HG03460 (cell line): Measurements from ENCODE around the gene TSPAN9.

Source experiments
- ATAC-seq: cut with Tn5 transposase; IDR thresholded peaks from one replicate; pipeline ENCODE4 v1.9.1; 2021; ENCODE audit not compliant: unreplicated experiment

TSPAN9 gene

DNA sequence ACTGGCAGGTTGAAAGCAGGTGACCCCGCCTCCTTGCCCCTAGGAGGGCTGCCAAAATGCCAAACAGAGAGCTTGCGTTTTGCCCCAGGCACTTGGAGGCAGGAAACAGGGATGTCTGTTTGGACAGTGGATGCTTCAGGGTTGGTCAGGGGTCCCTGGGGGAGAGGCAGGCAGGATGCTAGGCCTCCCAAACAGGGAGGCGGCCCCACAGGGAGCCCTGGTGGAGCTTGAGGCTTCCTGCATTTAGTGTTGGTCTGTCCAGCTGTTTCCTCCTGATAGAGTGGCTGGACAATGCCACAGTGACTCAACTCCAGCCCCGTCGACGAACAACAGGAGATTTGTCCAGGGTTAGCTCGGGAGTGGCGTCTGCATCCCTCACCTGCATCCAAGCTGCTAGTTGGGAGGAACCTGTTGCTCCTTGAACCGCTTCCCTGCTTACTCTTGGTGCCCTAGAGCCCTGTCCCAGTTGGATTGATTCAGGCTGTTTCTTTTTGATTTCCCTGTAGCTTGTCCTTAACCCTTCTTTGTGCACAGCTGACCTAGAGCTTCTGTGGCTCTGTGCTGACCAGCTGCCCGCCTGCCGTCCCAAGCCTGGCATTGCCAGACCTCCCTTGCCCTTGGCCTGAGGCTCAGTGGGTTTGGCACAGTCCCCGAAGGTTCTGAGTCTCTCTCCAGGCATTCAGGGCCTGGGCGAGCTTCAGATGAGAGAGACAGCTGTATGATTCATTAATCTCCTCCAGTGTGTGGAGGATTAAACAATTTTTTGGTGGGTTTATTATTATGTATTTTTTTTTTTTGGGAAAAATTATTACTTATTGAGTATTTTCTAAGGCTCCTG, 45.9 kb downstream of the TSPAN9 start:
- no peak for ATAC-seq

DNA sequence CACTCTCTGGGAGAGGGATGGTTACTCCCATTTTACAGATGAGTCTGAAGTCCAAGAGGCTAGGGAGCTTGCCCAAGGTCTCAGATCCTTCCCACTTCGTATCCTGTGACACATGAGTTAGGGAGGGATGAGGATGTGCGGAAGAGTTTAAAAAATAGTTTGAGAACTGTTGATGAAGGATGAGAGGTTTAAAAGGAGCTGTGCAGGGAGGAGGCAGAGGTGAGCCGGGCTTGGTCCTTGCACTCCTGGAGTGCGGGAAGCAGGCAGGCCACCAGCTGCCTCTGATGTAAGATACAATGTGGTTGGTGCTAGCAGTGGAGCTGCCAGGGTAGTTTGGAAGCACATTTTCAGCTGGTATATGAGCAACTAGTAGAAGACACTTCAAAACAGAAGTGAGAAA, 46.5 kb downstream of the TSPAN9 start:
- ATAC-seq = no peak

DNA sequence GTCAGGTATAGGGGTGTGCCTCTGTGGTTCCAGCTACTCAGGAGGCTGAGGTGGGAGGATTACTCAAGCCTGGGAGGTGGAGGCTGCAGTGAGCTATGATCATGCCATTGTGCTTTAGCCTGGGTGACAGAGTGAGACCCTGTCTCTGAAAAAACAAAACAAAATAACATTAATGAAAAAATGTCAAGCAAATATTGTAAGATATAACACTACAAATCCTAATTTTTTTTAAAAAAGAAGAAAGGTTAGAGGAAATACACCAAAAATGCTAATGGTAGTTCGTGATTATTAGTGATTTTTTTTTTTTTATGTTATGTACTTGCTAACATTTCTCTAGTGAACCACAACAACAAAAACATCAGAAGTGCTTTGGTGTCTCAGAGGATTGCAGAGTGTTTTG, 47.7 kb downstream of the TSPAN9 start:
- ATAC-seq = no peak

DNA sequence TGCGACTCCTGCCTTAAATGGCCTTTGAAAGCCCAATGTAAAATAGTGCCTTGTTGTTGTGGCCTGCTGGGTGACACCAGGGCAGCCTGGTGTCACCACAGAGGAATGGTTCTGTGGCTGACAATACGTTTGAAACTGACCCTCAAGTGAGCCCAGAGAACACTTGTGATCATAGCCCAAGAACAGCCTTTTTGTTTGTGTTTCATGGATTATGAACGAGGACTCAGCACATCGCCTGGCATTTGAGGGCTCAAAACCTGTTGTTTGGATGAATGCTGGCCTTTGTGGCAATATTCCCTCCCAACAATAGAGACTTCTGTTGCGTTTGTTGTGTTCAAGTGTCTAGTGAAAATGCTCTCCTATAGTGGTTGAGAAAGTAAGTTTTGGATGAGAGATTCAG, 48.5 kb downstream of the TSPAN9 start:
- ATAC-seq = no peak

DNA sequence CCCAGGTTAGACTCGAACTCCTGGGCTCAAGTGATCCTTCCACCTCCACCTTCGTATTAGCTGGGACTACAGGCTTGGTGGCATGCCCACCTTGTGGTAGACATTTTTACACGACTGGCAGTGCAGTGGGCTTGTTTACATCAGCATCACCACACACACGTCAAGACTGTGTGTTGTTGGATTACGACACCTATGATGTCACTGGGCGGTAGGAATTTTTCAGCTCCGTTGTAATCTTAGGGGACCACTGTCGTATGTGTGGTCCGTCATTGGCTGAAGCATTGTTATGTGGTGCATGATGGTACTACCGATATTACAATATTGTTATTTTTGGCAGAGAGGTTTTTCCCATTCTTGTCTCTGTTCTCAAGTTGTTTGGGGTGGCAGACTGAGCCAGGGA, 50.7 kb downstream of the TSPAN9 start:
- no peak for ATAC-seq

DNA sequence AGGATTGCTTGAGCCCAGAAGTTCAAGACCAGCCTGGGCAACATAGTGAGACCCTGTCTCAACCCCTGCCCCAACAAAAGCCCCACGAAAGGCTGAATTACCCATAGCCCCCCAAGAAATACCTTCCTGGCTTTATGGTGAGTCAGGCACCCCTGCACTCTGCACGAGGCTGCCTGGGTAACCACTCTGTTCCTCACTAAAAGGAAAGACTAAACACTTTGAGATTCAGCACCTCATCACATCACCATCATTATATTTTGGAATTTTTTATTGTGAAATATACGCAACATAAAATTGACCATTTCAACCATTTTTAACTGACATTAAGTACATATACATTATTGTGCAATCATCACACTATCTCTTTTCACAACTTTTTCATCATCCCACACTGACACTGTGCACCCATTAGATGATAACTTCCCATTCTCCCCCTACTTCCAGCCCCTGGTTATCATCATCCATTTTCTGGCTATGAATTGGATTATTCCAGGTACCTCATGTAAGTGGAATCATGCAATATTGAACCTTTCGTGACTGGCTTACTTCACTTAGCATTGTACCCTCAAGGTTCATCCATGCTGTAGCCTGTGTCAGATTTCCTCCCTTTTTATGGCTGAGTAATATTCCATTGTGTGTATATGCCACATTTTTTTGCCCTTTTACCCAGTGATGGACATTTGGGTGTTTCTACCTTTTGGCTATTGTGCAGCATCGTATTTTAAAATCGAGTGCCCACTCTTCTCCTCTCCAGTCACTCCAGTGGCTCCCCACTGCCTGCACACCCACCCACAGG, 51.5 kb downstream of the TSPAN9 start:
- ATAC-seq = no peak

DNA sequence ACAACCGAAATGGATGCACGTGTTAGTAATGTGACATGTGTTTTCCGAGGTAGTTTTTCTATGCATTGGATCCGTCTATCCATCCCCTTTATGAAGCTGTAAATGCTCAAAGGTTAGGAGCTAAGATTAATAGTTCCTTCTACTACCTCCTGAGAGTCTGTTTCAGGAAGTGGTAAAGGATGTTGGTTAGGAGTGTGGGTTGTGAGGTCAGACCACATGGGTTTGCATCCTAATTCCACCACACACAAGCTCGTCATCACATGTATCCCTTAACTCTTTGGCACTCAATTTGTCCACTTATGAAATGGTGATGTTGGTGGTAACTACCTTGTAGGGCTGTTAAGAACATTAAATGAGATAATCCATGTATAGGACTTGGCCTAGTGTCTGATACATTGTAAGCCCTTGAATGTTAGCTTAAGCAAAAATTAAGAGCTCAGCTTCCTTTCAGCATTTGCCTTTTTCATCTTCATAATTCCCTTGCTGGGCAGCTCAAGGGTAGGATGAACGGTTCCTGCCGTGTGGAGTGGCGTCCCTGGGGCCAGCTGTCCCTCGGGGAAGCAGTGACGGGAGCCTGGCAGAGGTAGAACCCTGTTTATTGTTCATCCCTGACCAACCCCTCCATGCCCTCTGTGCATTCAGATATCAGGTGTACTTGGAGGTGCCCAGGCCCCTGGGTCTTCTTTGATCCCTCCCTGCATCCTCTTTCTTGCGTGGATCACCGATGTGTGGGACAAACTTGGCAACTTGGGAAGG, 52.3 kb downstream of the TSPAN9 start:
- no peak for ATAC-seq

DNA sequence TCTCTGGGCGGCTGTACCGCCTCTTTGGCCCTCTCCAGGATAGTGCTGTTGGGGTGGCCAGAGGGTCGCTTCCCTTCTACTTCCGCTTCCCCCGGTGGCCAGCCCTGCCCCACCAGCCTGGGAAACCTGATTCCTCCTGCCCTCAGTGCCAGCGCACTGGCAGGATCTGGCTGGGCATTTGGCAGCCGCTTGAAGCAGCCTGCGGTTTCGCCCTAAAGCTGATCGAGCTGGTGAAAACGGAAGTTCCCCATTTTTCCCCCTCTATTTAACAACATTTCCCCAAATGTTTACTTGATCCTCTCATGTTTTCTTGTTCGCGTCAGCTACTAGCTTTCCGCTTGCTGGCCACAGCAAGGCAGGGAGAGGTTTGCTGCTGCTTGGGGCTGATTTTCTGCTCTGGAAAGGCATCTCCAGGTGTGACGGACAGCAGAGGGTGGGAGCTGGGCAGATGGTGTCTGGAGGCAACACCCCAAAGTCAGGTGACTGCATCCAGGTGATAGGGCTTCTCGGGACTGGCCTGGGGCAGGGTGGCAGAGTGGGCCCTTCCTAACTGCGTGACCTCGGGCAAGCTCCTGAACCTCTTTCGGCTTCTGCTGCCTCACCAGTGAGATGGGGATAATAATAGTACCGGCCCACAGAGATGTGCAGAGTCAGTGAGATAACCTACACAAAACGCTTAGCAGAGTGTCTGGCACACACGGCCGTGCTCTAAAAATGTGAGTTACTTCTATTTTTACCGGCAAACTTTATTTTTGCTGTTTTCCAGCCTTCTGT, 53.1 kb downstream of the TSPAN9 start:
- ATAC-seq = no peak

DNA sequence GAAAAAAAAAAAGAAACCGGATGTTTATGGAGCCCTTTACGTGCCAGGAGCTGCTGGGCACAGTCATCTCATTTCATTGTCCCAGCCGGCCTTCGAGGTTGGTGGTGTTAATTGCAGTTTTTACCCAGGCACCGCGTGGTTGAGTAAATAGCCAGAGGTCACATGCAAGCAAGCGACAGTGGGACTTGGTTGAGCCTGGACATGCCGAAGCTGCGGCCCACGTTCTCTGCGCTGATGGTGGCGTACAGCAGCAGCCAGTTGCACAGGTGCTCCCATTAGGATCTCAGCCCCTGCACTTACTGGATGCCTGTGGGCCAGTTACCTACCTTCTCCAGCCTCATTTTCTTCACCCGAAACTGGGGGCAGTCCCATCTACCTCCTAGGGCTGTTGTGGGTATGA, 54.0 kb downstream of the TSPAN9 start:
- no peak for ATAC-seq

DNA sequence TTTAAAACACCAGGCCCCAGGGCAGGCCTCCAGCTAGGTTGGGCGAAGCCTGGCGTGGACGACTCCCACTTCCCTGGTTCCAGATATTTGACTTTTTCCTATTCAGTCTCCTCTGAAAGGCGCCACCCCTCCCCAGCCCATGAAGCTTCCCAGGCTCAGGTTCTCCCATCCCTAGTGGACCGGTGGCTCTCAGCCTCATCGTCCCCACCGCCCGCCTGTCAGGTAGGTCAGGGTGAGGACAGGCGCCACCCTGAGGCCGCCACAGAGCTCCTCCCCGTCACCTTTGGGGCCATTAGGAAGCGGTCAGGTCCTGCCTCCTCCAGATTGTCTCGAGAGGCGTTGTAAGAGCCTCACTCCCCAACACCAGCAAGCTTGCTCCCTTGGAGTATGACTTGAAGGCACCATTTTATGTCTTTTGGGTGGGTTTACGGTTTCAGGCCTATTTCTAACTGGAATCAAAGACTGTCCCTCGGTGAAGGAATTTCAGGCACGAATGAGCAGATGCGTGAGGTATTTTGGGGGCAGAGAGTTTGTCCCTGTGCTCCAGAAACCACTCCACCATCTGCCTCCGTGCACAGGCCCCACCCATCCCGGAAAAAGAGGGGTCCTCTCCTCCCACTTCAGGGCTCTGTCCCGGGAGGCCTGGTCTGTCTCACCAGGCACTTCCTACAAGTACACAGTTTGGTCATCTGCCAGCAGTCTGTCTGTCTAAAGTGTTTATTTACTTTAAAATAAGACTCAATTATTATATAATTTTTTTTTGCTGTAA, 55.6 kb downstream of the TSPAN9 start:
- ATAC-seq = no peak

DNA sequence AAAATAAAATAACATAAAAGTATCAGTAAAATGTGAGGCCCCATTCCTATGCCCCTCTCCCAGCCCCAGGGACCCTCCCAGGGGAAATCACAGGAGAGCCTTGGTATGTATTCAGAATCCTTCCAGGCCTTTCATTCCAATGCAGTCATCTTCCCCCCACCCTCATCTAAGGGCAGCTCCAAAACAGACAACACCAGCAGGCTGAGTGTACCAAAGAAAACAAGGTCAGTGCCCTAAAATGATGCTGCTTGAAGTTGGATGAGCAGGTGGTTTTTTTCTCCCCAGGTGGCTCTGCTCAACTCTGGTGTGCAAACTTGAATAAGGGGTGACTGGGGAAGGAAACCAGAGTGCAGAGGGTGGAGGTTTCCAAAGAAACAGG, 56.2 kb downstream of the TSPAN9 start:
- ATAC-seq = no peak

DNA sequence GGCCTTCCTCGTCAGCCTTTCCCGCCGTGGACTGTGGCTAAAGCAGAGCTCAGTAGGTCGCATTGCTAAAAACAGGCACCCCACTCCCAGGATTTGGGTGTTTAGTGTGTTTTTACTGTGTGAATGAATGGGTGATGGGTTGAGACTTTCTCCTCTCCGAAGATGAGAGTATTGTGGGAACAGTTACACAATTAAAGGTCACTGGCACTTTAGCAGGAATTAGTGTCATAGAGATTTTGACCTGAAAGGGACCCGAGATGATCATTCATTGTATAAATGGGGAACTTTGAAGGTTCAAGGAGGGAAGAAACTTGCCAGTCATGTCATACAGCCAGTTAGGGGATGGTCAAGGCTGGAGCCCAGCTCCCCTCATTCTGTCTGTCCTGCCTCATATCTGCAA, 56.9 kb downstream of the TSPAN9 start:
- no peak for ATAC-seq

DNA sequence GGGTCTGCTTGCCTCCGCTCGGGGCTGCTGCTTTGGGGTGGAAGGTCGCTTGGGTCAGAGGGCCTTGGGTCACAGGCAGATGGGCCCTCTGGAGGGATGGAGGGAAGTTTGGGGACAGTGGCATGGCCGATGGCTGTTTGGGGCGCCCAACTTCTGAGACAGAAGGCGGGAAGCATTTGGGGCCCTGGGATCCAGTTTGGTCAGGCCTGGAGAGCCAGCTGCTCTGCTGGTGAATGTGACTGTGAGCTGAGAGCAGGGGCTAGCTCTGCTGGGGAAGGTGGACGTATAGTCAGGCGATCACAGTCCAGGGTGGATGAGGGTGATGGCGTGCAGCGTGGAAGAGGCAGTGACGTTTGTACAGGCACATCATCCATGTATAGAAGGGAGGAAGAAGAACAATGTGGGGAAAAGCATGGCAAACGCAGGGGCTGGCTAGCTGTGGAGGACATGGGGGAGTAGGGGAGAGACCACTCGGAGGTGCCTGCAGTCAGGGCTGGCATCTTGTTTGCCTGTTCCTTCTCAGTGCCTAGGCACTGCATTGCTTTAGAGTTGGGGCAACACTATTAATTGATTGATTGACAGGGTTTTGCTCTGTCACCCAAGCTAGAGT, 57.5 kb downstream of the TSPAN9 start:
- ATAC-seq = no peak

DNA sequence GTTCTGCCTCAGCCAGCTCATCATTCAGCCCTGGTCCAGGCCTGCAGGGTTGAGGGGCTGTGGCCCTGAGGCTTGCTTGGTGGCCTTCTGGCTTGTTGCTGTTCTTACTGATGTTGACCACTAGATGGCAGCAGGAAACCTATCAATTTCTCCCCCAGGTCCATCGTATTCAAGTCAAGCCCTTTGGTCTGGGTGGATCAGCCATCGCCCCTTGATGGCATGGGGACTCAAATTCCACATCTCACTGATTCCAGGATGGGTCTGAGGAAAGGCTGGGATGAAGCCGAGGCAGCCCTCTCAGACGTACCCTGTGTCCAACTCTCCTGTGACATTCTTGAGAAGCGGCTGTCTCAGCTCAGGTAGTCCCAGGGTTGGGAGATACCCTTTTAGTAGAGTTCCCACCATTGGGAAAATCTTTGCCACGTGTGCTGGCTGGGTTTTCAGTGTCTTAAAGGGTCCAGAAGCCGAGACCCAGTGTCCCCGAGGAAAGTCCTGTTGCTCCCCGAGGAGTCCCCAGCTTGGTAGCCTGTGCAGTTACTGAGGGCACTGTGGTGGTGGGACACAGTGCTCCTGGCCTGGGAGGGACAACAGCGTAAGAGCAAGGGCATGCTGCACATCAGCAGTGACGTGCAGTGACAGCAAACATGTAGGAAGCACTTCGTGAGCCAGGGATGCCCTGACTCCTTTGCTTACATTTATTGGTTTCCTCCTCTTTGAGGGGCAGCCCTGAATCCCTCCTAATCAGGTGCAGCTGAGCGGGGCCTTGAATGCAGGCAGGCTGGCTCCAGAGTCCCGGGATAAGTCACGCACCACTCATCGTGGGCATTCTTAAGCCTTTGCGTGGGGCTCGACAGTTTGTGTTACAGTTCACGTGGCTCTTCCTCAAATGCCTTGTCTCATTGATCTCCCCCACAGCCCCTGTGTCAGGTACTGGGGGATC, 58.6 kb downstream of the TSPAN9 start:
- no peak for ATAC-seq

DNA sequence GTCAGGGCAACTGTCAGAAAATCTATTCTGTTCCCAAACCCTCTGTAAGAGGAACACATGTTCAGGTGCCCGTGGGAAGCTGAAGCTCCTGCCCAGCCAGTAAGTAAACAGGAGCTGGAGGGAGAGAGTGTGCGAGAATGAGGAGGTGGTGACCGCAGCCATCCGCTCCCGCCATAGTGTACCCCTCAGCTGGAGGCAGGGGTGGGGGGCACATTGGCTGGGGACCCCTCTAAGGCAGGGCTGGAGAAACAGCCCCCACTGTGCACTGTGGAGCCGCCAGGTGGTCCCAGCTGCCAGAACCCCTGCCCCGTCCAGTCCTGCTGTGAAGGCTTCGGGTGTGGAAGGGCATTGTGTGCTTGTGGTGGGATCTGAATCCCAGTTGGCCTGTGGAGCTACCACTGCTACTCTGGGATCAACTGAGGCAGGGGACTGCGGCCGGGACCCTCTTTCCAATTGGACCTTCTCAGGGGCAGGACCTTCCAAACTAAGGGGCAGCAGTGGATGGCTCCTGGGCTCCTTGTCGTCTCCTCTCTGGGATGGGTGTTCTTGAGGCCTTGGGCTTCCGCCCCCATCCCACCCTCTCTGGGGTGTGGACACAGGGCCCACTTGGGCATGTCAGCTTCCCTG, 59.6 kb downstream of the TSPAN9 start:
- no peak for ATAC-seq

DNA sequence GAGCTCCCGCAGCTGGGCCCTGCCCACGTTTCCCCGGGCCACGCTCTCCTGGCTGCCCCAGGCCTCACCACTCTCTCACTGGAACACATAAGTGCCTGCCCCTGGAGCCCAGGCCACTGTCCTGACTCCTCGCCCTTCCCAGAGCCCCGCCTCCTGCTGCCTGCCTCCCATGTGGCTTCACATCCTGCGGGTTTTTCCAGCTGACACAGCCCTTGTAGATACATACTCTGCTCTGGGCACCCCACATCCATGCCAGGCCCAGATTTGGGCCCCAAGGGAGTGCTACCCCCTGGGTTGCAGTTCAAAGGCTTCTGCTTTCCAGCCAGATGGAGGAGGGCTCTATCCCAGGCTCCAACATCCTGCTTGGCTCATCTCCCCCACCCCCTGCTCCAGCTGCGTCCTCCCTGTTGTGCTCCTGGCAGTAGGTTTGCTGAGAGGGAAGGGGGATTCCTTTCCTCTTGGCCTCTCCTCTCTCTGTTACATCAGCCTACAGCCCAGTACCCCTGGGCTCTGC, 60.1 kb downstream of the TSPAN9 start:
- no peak for ATAC-seq

DNA sequence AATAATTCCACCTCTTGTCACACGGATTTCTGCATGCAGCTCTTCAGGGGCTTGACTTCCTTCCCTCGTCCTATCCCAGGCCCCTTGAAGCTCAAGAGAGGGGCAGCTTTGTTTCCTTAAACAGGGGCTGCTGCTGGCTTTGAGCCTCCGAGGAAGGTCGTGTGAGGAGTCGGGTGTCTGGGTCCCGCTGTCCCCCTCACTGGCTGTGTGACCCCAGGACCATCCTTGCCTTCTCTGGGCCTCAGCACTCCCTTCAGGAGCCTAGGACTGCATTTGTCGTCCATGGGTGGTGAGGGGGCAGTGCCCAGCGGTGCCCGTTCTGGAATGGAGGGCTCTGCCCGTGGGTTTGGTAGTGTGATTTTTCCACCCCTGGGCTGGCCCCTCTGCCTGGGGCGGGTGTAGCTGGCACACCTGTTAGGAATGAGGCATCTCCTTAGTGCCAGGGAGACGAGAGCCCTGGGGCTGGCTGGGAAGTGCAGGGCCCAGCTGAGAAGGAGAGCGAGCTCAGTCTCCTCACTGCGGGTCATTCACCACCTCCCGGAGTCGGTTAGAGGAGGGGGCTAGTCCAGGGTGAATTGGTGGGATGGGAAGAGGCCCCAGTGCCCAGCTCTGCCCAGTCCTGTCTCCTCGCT, 60.8 kb downstream of the TSPAN9 start:
- ATAC-seq = no peak
